ENCODE data around the gene ASNSD1. TPM values are rescaled to one million over a fixed set of nuclear protein-coding genes. Genes with fewer than 3 reads are reported as not detected.
"Not testable (repeated sequence)": the region's sequence is repeated elsewhere in the genome, so short reads cannot be mapped to it uniquely, and the experiment has no call there.

The ASNSD1 gene
- total and polyA plus RNA-seq, 4 donors: 28.0 to 55.8 (median 30.1) TPM

GRCh38 chr2:189659734-189660133 lies 1.5 kb upstream of the ASNSD1 start:
- peaks cover 0 to 12% (median 7%) of the 10 kb centered on the region in 5 donors for H3K4me1 ChIP-seq (ENCODE audit: control insufficient read depth in 5 of 5, insufficient read depth in 5 of 5, low read length in 5 of 5)
- H3K27ac ChIP-seq (ENCODE audit: low read depth in 1 of 2, low read length in 1 of 2): no peak overlapping the region
- ATAC-seq (ENCODE audit: insufficient read depth, low FRiP score) (no peak), DNase-seq (no peak)
- H3K9ac ChIP-seq (ENCODE audit: insufficient read depth in 1 of 2, low read length in 2 of 2): peak overlapping the region in 1 of 2 donors; percentile 38
- H3K4me3 ChIP-seq: no peak overlapping the region
- no peaks in the 10 kb centered on the region for H3K9me3 ChIP-seq (ENCODE audit: control insufficient read depth in 4 of 4, insufficient read depth in 3 of 4, low read length in 3 of 4)
- TF ChIP-seq CTCF (IDR thresholded peaks at IDR 0.05; ENCODE audit: control extremely low read depth, extremely low read depth): no peak
- peaks cover 0 to 2% (median 0%) of the 10 kb centered on the region in 4 donors for H3K36me3 ChIP-seq (ENCODE audit: control insufficient read depth in 4 of 4, insufficient read depth in 4 of 4, low read length in 4 of 4)
- 59 to 78% methylated on average over 2 of the region's 2 CpGs for WGBS, 2 donors
- no peaks in the 10 kb centered on the region for H3K27me3 ChIP-seq (ENCODE audit: control insufficient read depth in 3 of 3, insufficient read depth in 3 of 3, low read length in 2 of 3)

GRCh38 chr2:189660803-189661147 lies 484 bp upstream of the ASNSD1 start:
- DNase-seq (no peak), ATAC-seq (ENCODE audit: insufficient read depth, low FRiP score) (no peak)
- Histone ChIP-seq H3K4me3 (no peak overlapping the region), H3K4me1 (ENCODE audit: control insufficient read depth in 5 of 5, insufficient read depth in 5 of 5, low read length in 5 of 5) (peaks cover 0 to 12% (median 7%) of the 10 kb centered on the region in 5 donors), H3K9me3 (ENCODE audit: control insufficient read depth in 4 of 4, insufficient read depth in 3 of 4, low read length in 3 of 4) (no peaks in the 10 kb centered on the region), H3K36me3 (ENCODE audit: control insufficient read depth in 4 of 4, insufficient read depth in 4 of 4, low read length in 4 of 4) (peaks cover 0 to 2% (median 1%) of the 10 kb centered on the region in 4 donors), H3K27ac (ENCODE audit: low read depth in 1 of 2, low read length in 1 of 2) (no peak overlapping the region), H3K9ac (ENCODE audit: insufficient read depth in 1 of 2, low read length in 2 of 2) (no peak overlapping the region), H3K27me3 (ENCODE audit: control insufficient read depth in 3 of 3, insufficient read depth in 3 of 3, low read length in 2 of 3) (no peaks in the 10 kb centered on the region)
- TF ChIP-seq CTCF (IDR thresholded peaks at IDR 0.05; ENCODE audit: control extremely low read depth, extremely low read depth): no peak
- 15 to 18% methylated on average over 4 of the region's 4 CpGs for WGBS, 2 donors

GRCh38 chr2:189661957-189662321 lies 680 bp downstream of the ASNSD1 start:
- DNase-seq (peak in 2 of 3 donors; percentile 13 to 16), ATAC-seq (ENCODE audit: insufficient read depth, low FRiP score) (no peak)
- H3K4me3 ChIP-seq: peak overlapping the region; percentile 75
- no peak for TF ChIP-seq CTCF (IDR thresholded peaks at IDR 0.05; ENCODE audit: control extremely low read depth, extremely low read depth)
- peaks cover 1 to 6% (median 5%) of the 10 kb centered on the region in 4 donors for H3K36me3 ChIP-seq (ENCODE audit: control insufficient read depth in 4 of 4, insufficient read depth in 4 of 4, low read length in 4 of 4)
- no peaks in the 10 kb centered on the region for H3K27me3 ChIP-seq (ENCODE audit: control insufficient read depth in 3 of 3, insufficient read depth in 3 of 3, low read length in 2 of 3)
- H3K9me3 ChIP-seq (ENCODE audit: control insufficient read depth in 4 of 4, insufficient read depth in 3 of 4, low read length in 3 of 4): no peaks in the 10 kb centered on the region
- 7% methylated on average over 9 of the region's 9 CpGs for WGBS, 2 donors
- H3K4me1 ChIP-seq (ENCODE audit: control insufficient read depth in 5 of 5, insufficient read depth in 5 of 5, low read length in 5 of 5): peaks cover 0 to 12% (median 7%) of the 10 kb centered on the region in 5 donors
- H3K9ac ChIP-seq (ENCODE audit: insufficient read depth in 1 of 2, low read length in 2 of 2): peak overlapping the region; percentile 86 to 98
- H3K27ac ChIP-seq (ENCODE audit: low read depth in 1 of 2, low read length in 1 of 2): peak overlapping the region in 1 of 2 donors; percentile 49

- Histone ChIP-seq H3K4me3 (no peak overlapping the region), H3K27me3 (ENCODE audit: control insufficient read depth in 3 of 3, insufficient read depth in 3 of 3, low read length in 2 of 3) (no peaks in the 10 kb centered on the region), H3K36me3 (ENCODE audit: control insufficient read depth in 4 of 4, insufficient read depth in 4 of 4, low read length in 4 of 4) (peaks cover 1 to 13% (median 10%) of the 10 kb centered on the region in 4 donors), H3K9me3 (ENCODE audit: control insufficient read depth in 4 of 4, insufficient read depth in 3 of 4, low read length in 3 of 4) (no peaks in the 10 kb centered on the region), H3K27ac (ENCODE audit: low read depth in 1 of 2, low read length in 1 of 2) (no peak overlapping the region), H3K9ac (ENCODE audit: insufficient read depth in 1 of 2, low read length in 2 of 2) (peak overlapping the region in 1 of 2 donors; percentile 98), H3K4me1 (ENCODE audit: control insufficient read depth in 5 of 5, insufficient read depth in 5 of 5, low read length in 5 of 5) (peaks cover 0 to 12% (median 7%) of the 10 kb centered on the region in 5 donors)
- 64 to 83% methylated on average over 5 of the region's 5 CpGs for WGBS, 2 donors
- no peak for TF ChIP-seq CTCF (IDR thresholded peaks at IDR 0.05; ENCODE audit: control extremely low read depth, extremely low read depth)
- ATAC-seq (ENCODE audit: insufficient read depth, low FRiP score) (no peak), DNase-seq (no peak)
Measured at GRCh38 chr2:189662669-189663226, 1.5 kb downstream of the ASNSD1 start.

- H3K9ac ChIP-seq (ENCODE audit: insufficient read depth in 1 of 2, low read length in 2 of 2); DNase-seq; H3K27me3 ChIP-seq (ENCODE audit: control insufficient read depth in 3 of 3, insufficient read depth in 3 of 3, low read length in 2 of 3); ATAC-seq (ENCODE audit: insufficient read depth, low FRiP score); H3K27ac ChIP-seq (ENCODE audit: low read depth in 1 of 2, low read length in 1 of 2); H3K9me3 ChIP-seq (ENCODE audit: control insufficient read depth in 4 of 4, insufficient read depth in 3 of 4, low read length in 3 of 4); H3K4me3 ChIP-seq: not testable (repeated sequence)
- Histone ChIP-seq H3K4me1 (ENCODE audit: control insufficient read depth in 5 of 5, insufficient read depth in 5 of 5, low read length in 5 of 5) (peaks cover 0 to 12% (median 7%) of the 10 kb centered on the region in 5 donors), H3K36me3 (ENCODE audit: control insufficient read depth in 4 of 4, insufficient read depth in 4 of 4, low read length in 4 of 4) (peaks cover 2 to 18% (median 13%) of the 10 kb centered on the region in 4 donors)
- 96 to 98% methylated on average over 12 of the region's 12 CpGs for WGBS, 2 donors
Measured at GRCh38 chr2:189663319-189663718, 2.1 kb downstream of the ASNSD1 start.

Data from lung (tissue), 12 donors.